ENCODE data around the gene PPIE. TPM values are rescaled to one million over a fixed set of nuclear protein-coding genes. Genes with fewer than 3 reads are reported as not detected.

Gene PPIE
- total RNA-seq, 4 donors from 2014 or later, result 38.5 to 45.1 (median 42.0) TPM

GRCh38 chr1:39690794-39691382, 47.8 kb upstream of the PPIE start:
- H3K9me3 ChIP-seq, result no peaks in the 10 kb centered on the region
- 18 to 51% methylated on average over 2 to 15 of the region's 28 CpGs for WGBS, 2 donors (ENCODE audit: low coverage in 1 of 2)
- peak overlapping the region in 1 of 2 donors; percentile 49 for H3K4me3 ChIP-seq
- peaks cover 92% of the 10 kb centered on the region for H3K27me3 ChIP-seq
- H3K4me1 ChIP-seq, result peaks cover 0 to 20% (median 19%) of the 10 kb centered on the region in 3 donors
- TF ChIP-seq POLR2AphosphoS5 (IDR thresholded peaks at IDR 0.05), result no peak
- no peak for TF ChIP-seq CTCF (IDR thresholded peaks at IDR 0.05)
- no peak overlapping the region for H3K27ac ChIP-seq
- no peaks in the 10 kb centered on the region for H3K36me3 ChIP-seq
- ATAC-seq, result no peak

- TF ChIP-seq CTCF (IDR thresholded peaks at IDR 0.05) (no peak), POLR2AphosphoS5 (IDR thresholded peaks at IDR 0.05) (no peak), POLR2A (IDR thresholded peaks at IDR 0.05) (no peak)
- H3K4me3 ChIP-seq, result peak within 1 kb of the TSS; percentile 8 to 49
- peaks cover 0 to 20% (median 19%) of the 10 kb centered on the region in 3 donors for H3K4me1 ChIP-seq
- no peaks in the 10 kb centered on the region for H3K36me3 ChIP-seq
- no peak within 1 kb of the TSS for H3K27ac ChIP-seq
- H3K9me3 ChIP-seq, result no peaks in the 10 kb centered on the region
- H3K27me3 ChIP-seq, result peaks cover 91% of the 10 kb centered on the region
- 2 to 4% methylated on average over 5 to 11 of the region's 47 CpGs for WGBS, 2 donors (ENCODE audit: low coverage in 1 of 2)
- peak; percentile 91 for ATAC-seq
Measured at GRCh38 chr1:39691383-39692151, 47.1 kb upstream of the PPIE start, which contains the start of gene HPCAL4. Gene HPCAL4 (minus strand): TSS chr1:39691433. CDS start chr1:39684603, 6,830 bp downstream.

GRCh38 chr1:39692152-39693074, 46.3 kb upstream of the PPIE start:
- H3K36me3 ChIP-seq, result no peaks in the 10 kb centered on the region
- H3K9me3 ChIP-seq, result no peaks in the 10 kb centered on the region
- H3K27me3 ChIP-seq, result peaks cover 82% of the 10 kb centered on the region
- TF ChIP-seq CTCF (IDR thresholded peaks at IDR 0.05) (no peak), POLR2AphosphoS5 (IDR thresholded peaks at IDR 0.05) (no peak), EP300 (IDR thresholded peaks at IDR 0.05) (no peak), POLR2A (IDR thresholded peaks at IDR 0.05) (no peak)
- WGBS, 2 donors (ENCODE audit: low coverage in 1 of 2), result 12 to 21% methylated on average over 13 to 16 of the region's 56 CpGs
- H3K27ac ChIP-seq, result no peak overlapping the region
- peaks cover 0 to 20% (median 19%) of the 10 kb centered on the region in 3 donors for H3K4me1 ChIP-seq
- peak; percentile 28 for ATAC-seq
- peak overlapping the region in 1 of 2 donors; percentile 49 for H3K4me3 ChIP-seq

- Histone ChIP-seq H3K4me1 (peaks cover 0 to 20% (median 19%) of the 10 kb centered on the region in 3 donors), H3K9me3 (no peaks in the 10 kb centered on the region), H3K27me3 (peaks cover 74% of the 10 kb centered on the region), H3K4me3 (no peak overlapping the region), H3K36me3 (no peaks in the 10 kb centered on the region), H3K27ac (no peak overlapping the region)
- no CpG with 5 or more reads among the region's 1 CpG for WGBS, 2 donors (ENCODE audit: low coverage in 1 of 2)
- TF ChIP-seq POLR2AphosphoS5 (IDR thresholded peaks at IDR 0.05), result no peak
- no peak for TF ChIP-seq POLR2A (IDR thresholded peaks at IDR 0.05)
- TF ChIP-seq CTCF (IDR thresholded peaks at IDR 0.05), result no peak
- no peak for TF ChIP-seq EP300 (IDR thresholded peaks at IDR 0.05)
- no peak for ATAC-seq
Measured at GRCh38 chr1:39694026-39694425, 44.7 kb upstream of the PPIE start.

Measured in gastroesophageal sphincter (tissue), 4 donors.